Transverse colon (tissue), 4 donors: ENCODE measurements around the gene STK32C.

Experiments
- EP300 ChIP-seq: sonication (generic); formaldehyde crosslinking; IDR thresholded peaks from one replicate; pipeline ENCODE4 v1.6.1; 2017; ENCODE audit warnings: antibody characterized with exemption, low read depth
- POLR2A ChIP-seq: fragments of 450-650 bp; IDR thresholded peaks from one replicate; pipeline ENCODE4 v1.6.1; 2016; ENCODE audit warnings: antibody characterized with exemption, mild to moderate bottlenecking, moderate library complexity
- POLR2AphosphoS5 ChIP-seq, 3 donors: sonication (generic); formaldehyde crosslinking; IDR thresholded peaks; one replicate each; pipeline ENCODE4 v1.6.1; 2016; ENCODE audit warnings: antibody characterized with exemption in 3 of 3
- TF ChIP-seq, protein P1 (sequence below), 5 experiments: fragments of 200-600 bp in 3 of 5; fragments of 450-650 bp in 2 of 5; sonication (generic) in 3 of 5; IDR thresholded peaks; 1 replicate in 2 of 5; 2 replicates in 3 of 5; pipeline ENCODE4 v1.5.1; 2016 to 2017; ENCODE audit warnings: antibody characterized with exemption in 5 of 5, inconsistent platforms in 3 of 5, mild to moderate bottlenecking in 2 of 5, moderate library complexity in 1 of 5

DNA sequence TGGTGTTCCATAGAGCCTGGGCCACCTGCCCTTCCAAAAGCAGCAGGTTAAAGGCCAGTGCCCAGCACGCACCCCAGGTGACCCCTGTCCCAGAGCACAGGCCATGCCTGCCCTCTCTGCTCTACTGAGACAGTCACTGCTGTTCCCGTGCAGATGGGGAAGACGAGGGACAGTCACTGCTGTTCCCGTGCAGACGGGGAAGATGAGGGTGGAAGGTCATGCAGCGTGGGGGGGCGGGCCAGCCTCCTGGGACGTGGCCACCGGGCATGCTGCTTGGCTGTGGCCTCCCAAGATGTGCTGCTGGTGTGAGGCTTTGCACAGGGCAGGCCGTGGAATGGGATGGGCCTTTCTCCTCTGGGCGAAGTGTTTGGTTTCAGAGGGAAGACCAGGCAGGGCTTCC is 42.6 kb upstream of the STK32C start:
- TF ChIP-seq, protein P1, sequence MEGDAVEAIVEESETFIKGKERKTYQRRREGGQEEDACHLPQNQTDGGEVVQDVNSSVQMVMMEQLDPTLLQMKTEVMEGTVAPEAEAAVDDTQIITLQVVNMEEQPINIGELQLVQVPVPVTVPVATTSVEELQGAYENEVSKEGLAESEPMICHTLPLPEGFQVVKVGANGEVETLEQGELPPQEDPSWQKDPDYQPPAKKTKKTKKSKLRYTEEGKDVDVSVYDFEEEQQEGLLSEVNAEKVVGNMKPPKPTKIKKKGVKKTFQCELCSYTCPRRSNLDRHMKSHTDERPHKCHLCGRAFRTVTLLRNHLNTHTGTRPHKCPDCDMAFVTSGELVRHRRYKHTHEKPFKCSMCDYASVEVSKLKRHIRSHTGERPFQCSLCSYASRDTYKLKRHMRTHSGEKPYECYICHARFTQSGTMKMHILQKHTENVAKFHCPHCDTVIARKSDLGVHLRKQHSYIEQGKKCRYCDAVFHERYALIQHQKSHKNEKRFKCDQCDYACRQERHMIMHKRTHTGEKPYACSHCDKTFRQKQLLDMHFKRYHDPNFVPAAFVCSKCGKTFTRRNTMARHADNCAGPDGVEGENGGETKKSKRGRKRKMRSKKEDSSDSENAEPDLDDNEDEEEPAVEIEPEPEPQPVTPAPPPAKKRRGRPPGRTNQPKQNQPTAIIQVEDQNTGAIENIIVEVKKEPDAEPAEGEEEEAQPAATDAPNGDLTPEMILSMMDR (IDR thresholded peaks at IDR 0.05) = no peak
- TF ChIP-seq EP300 = no peak
- TF ChIP-seq POLR2A = no peak
- TF ChIP-seq POLR2AphosphoS5 (IDR thresholded peaks at IDR 0.05) = no peak
